GM18520 (cell line): Measurements from ENCODE around the gene ERRFI1.
"Not testable (repeated sequence)": the region's sequence is repeated elsewhere in the genome, so short reads cannot be mapped to it uniquely, and the experiment has no call there.

Experiments
- ATAC-seq: cut with Tn5 transposase; IDR thresholded peaks from one replicate; pipeline ENCODE4 v1.9.1; 2021; ENCODE audit not compliant: unreplicated experiment

The ERRFI1 gene

GRCh38 chr1:7972285-7972684, 53.8 kb downstream of the ERRFI1 start:
- ATAC-seq, result no peak

- no peak for ATAC-seq
These were observed 55.1 kb downstream of the ERRFI1 start for GRCh38 chr1:7971024-7971423.

GRCh38 chr1:7970246-7970645, 55.9 kb downstream of the ERRFI1 start:
- no peak for ATAC-seq

- ATAC-seq, result no peak
These were observed 58.5 kb downstream of the ERRFI1 start for GRCh38 chr1:7967651-7968050.

- no peak for ATAC-seq
These were observed 58.9 kb downstream of the ERRFI1 start for GRCh38 chr1:7967196-7967595.

- ATAC-seq, result no peak
These were observed 61.6 kb downstream of the ERRFI1 start for GRCh38 chr1:7964476-7964875.

- not testable (repeated sequence) for ATAC-seq
These were observed 62.3 kb downstream of the ERRFI1 start for GRCh38 chr1:7963841-7964240.

- not testable (repeated sequence) for ATAC-seq
These were observed 62.8 kb downstream of the ERRFI1 start for GRCh38 chr1:7963378-7963730.

GRCh38 chr1:7962636-7963377, 63.3 kb downstream of the ERRFI1 start:
- ATAC-seq, result no peak

- peak; percentile 1 for ATAC-seq
These were observed 64.1 kb downstream of the ERRFI1 start for GRCh38 chr1:7962014-7962335.
